ENCODE measurements around the gene SHF.

SHF gene

DNA sequence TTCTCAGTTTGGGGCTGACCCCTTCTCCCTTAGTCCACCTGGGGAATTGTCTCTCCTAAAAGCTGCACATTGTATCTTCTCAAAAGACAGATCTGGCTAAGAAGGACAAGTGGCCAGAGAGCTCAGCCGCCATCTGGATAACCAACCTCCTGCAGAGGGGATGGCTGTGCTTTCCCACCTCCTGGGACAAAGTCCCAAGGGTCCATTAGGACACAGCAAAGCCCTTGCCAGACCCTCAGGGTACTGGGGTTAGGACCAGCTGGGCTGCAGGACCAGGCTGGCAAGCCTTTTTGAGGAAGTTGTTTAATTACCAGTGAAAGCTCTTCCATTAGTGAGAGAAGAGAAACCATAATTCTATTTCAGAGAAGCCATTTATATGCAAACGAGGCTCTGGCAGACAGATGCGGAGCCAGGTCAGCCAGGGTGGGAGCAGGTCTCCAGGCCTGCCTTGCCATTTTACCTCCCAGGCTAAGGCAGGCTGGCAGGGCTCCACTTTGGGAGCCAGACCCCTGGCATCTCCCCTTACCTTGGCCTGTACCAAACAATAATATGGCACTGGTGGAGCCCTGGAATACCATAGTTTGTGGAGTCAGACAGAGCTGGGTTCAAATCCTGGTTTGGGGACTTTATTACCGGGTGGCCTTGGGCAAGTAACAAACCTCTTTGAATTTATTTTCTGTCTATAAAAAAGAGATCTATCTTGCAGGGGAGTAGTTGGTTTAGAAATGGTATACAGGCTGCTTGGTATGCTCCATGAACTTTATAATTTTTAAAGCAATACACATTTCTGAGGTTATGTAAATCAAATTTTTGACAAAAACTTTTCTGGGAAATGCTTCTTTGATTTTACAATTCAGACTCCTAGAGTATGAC lies 17.9 kb downstream of the SHF start:
- no peak for DNase-seq (ENCODE audit: low read depth)

DNA sequence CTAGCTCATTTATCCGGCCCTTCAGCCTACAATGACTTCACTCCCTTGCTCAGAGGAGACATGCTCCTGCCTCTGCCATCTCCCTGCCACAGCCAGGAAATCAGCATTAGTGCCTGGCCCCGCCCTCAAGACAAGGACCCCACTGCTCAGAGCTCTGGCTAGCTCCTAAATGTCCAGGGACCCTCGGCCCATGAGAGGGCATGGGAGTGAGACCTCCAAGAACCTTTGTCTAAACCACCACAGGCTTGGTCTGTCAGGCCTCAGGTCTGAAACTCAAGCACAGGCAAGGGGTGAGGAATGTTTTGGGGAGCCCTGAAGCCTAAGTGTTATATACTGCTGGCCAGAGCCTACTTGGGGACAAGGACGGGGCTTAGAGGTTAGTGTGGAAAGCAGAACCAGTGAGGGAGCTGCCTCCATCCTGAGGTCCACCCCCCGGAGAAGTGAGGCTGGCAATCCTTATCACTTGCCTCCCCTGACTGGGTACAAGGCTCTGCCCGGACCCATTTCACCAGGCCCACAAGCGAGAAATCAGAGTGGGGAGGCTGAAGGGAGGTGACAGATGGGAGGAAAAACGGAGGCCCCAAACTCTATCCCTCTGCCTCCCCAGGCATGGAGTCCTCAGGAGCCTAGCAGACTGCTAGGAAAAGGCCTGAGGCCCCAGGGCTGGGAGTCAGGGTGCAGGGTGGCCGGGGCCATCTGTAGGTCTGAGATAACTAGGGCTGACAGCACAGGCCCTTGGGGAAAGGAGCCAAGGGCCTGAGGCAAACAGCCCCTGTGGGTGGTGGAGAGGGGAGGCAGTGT lies 18.8 kb downstream of the SHF start:
- no peak for DNase-seq (ENCODE audit: low read depth)

DNA sequence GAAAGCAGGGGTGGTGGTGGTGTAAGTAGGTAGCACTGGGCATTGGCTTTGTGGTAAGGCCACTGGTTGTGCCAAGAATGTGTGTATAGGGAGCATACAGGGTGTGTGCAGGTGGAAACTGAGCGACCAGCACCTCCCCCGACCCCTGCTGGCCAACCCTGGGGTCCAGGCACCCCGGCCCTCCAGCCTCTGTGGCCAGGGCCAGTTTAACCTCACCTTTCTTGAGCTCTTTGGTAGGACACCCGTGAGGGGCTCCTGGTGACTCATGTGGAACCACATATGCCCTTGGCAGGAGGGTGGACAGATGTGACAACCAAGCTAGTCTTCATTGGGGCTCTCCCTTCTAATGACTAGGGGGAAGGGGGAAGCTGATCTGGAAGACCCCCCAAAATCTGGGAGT lies 19.5 kb downstream of the SHF start:
- DNase-seq (ENCODE audit: low read depth): no peak

GRCh38 chr15:45167631-45168205 lies 20.0 kb downstream of the SHF start:
- no peak for DNase-seq (ENCODE audit: low read depth)

DNA sequence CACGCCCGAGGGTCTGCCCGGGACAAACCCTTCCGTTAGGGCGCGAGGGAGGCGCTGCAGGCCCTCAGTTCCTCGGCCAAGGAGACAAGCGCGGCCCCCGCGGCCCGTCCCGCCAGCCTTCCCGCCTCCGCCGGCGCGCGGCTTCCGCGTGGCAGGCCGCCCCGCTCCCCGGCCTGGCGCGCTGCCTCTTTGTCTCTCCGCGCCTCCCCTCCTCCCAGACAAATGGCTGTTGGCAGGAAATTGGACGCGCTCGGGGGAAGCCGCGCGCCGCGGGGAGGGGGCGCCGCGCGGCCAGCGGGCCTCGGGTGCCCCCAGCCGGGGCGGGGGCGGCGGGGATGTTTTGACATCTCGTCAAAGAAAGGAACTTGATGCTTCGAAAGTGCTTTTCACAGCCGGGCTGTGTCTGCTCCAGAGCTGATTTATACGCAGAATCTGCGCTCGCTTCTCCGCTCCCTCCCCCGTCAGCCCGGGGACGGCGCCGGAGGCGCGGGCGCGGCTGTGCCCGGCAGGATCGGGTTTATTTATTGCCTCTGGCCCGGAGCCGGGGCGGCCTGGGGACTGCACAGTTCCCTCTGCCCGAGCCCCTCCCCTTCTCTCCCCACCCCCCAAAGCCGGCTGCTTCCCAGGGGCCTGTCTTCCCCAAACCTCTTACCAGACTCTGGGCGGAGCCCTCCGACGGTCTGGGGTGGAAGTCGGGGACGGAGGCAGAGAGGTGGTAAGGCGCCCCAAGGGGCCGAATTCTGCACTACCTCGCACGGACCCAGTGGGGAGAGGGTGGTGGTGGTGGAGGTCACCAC lies 20.7 kb downstream of the SHF start:
- DNase-seq (ENCODE audit: low read depth): peak; percentile 71

DNA sequence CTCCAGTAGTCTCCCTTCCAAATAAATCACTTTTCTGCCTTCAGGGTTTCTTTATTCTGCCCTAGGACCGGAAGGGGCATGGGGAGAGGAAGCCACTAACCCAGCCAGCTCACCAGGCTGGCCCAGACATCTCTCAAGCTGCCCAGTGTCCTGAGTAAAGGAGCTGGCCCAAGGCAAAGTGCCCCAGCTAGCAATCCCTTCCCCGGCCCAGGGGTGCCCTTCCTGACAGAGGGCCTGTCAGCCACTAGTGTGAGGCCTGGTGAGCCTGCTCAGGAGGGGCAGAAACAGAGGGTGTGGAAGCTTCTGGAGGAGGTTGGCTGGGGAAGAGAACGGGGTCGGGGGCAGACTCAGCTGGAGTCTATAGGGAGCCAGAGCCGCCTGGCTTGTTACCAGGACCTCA lies 22.2 kb downstream of the SHF start:
- no peak for DNase-seq (ENCODE audit: low read depth)

- DNase-seq (ENCODE audit: low read depth): no peak
Observed at GRCh38 chr15:45164914-45165313, 22.9 kb downstream of the SHF start.

GRCh38 chr15:45163508-45163856 lies 24.3 kb downstream of the SHF start:
- DNase-seq (ENCODE audit: low read depth): no peak

- peak; percentile 42 for DNase-seq (ENCODE audit: low read depth)
Observed at GRCh38 chr15:45162771-45163507, 24.8 kb downstream of the SHF start.

DNA sequence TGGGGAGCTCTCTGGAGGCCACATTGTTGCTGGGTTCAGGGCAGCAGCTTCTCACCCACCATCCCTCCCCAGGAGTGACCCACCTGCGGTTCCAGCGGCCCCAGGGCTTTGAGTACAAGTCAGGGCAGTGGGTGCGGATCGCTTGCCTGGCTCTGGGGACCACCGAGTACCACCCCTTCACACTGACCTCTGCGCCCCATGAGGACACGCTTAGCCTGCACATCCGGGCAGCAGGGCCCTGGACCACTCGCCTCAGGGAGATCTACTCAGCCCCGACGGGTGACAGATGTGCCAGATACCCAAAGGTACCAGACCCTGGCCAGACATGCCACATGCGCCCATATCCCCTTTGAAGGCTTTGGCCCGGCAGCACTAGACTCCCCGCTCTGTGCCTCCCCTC lies 26.1 kb downstream of the SHF start:
- no peak for DNase-seq (ENCODE audit: low read depth)

GRCh38 chr15:45157974-45158373 lies 29.8 kb downstream of the SHF start:
- DNase-seq (ENCODE audit: low read depth): no peak

DNA sequence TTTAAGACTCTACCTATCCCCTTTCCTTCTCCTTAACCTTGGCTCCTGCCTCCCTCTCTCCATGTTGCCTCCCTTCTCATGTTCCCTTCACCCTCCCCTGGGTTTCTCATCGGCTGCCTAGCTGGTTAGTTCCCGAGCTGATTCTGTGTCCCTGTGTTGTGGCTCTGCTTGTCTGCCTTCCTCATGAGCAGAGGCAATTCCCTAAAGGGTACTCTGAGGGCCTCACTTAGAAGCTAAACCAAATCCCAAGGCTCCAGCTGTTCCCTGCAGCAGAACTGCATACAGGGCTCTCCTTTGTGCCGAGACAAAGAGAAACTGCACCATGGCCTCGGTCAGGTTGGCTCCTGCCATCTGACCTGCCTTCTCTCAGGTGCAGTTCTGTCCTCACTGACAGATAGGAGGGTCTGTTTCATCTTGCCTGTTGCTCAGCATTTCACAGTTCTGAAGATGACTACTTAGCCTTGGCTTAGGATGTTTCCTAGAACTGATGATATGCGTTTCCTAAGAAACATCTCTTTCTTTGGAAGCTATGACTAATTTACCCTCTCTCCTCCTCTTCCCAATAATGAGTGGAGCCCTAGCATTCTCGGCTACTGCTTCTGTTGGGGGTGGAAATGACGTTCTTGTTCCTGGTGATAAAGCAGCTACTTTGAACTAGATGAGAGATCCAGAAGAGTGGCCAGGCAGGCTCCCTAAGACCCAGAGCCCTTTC lies 30.9 kb downstream of the SHF start:
- no peak for DNase-seq (ENCODE audit: low read depth)

- no peak for DNase-seq (ENCODE audit: low read depth)
Observed at GRCh38 chr15:45155739-45156138, 32.0 kb downstream of the SHF start.

DNA sequence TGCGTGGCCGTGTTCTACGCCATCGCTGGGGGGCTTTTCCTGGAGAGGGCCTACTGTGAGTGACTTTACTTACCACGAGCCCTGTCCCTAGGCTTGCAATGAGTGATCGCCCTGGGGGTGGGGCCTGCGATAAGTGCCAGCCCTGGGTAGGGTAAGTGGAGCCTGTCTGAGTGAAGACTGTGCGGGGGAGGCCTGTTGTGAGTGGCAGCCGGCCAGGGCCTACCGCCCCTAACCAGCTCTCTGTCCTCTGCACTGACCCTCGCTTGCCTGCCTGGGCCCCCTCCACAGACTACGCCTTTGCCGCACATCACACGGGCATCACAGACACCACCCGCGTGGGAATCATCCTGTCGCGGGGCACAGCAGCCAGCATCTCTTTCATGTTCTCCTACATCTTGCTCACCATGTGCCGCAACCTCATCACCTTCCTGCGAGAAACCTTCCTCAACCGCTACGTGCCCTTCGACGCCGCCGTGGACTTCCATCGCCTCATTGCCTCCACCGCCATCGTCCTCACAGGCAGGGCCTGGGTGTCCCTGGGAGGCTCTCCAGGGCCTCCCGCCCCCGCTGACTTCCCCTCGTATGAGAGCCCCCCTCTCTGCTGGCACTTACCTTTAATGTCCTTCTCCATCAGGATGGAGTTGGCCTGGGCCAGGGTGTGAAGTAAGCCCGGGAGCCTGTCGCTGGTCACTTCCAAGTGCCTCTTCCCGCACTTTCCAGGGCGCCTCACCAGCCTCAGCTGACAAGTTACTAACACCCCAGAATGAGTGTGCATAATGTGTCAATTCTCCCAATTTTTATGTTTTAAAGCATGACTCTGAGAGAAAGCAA lies 35.6 kb downstream of the SHF start:
- no peak for DNase-seq (ENCODE audit: low read depth)

- DNase-seq (ENCODE audit: low read depth): no peak
Observed at GRCh38 chr15:45150997-45151396, 36.8 kb downstream of the SHF start.

- no peak for DNase-seq (ENCODE audit: low read depth)
Observed at GRCh38 chr15:45150481-45150880, 37.3 kb downstream of the SHF start.

DNA sequence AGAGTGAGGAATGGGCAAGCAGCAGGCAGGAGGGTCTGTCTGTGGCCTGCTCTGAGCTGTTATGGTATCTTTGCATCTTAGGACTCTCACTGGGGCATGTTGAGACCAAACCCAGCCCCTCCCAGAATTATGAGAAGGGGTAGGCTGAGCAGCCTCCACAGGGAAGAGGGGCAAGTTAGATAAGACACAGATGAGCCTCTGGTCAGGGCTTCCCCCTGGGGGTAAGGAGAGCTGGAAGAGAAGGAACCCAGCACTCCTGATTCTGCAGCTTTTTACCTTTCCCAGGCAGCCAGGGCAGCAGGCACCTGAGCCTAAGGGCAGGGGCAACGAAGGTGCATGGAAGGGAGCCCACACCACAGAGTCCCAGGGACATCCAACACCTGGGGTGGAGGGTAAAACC lies 38.7 kb downstream of the SHF start:
- no peak for DNase-seq (ENCODE audit: low read depth)

- no peak for DNase-seq (ENCODE audit: low read depth)
Observed at GRCh38 chr15:45148076-45149059, 39.4 kb downstream of the SHF start.

DNA sequence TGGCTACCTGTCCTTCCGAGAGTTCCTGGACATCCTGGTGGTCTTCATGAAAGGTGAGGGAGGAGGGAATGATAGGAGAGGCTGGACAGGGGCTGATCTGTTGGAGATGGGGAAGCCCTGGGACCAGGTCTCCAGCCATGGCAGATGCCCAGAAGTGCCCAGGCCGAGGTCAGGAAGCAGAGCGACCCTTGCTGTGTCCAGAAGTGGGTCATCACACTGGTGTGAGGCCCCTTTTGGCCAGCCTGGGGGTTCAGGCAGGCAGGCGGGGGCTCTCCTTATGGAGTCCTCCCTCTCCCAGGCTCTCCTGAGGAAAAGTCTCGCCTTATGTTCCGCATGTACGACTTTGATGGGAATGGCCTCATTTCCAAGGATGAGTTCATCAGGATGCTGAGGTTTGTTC lies 40.2 kb downstream of the SHF start:
- DNase-seq (ENCODE audit: low read depth): no peak
